BJ (cell line): ENCODE data around the gene MRFAP1. TPM values are rescaled to one million over a fixed set of nuclear protein-coding genes. Genes with fewer than 3 reads are reported as not detected.

ENCODE experiments used
- CTCF ChIA-PET: fragments of 350-600 bp; formaldehyde crosslinking; extraction: SDS; loops from one replicate; lab custom pipeline; 2021; ENCODE audit warnings: antibody characterized with exemption, inconsistent platforms; lab: Yijun Ruan, JAX
- POLR2A ChIA-PET: fragments of 300-600 bp; sonication (Branson Sonifier 250); formaldehyde crosslinking; extraction: SDS; loops from one replicate; lab custom pipeline; 2021; ENCODE audit warnings: antibody characterized with exemption; lab: Charles Lee
- DNase-seq: peaks from one replicate; pipeline ENCODE4 v3.0.0-alpha.2; 2011; ENCODE audit warnings: low read depth
- H3K27me3 ChIP-seq: 2 replicates; pipeline ENCODE4 v1.6.0; 2011; ENCODE audit warnings: low read length; ENCODE audit not compliant: control insufficient read depth, insufficient read depth
- H3K36me3 ChIP-seq: 2 replicates; pipeline ENCODE4 v1.5.1; 2011; ENCODE audit warnings: low read length; ENCODE audit not compliant: control insufficient read depth, insufficient read depth
- H3K4me3 ChIP-seq: 2 replicates; pipeline ENCODE4 v1.5.1; 2011; ENCODE audit warnings: low read depth, mild to moderate bottlenecking, control low read depth, low read length
- polyA plus RNA-seq: library from polyadenylated mRNA; depleted of rRNA; stranded (reverse); fragments of >200 nt; gene quantifications from 2 replicates; pipeline ENCODE4 v1.2.3, GENCODE V29; 2011
- TF ChIP-seq, protein P1 (sequence below): IDR thresholded peaks from 2 replicates; pipeline ENCODE4 v1.5.1; 2011; ENCODE audit warnings: low read depth, mild to moderate bottlenecking, control low read depth, inconsistent platforms, low read length, moderate library complexity; ENCODE audit not compliant: insufficient read depth

Gene MRFAP1
- polyA plus RNA-seq, 1 experiment = 225 TPM

DNA sequence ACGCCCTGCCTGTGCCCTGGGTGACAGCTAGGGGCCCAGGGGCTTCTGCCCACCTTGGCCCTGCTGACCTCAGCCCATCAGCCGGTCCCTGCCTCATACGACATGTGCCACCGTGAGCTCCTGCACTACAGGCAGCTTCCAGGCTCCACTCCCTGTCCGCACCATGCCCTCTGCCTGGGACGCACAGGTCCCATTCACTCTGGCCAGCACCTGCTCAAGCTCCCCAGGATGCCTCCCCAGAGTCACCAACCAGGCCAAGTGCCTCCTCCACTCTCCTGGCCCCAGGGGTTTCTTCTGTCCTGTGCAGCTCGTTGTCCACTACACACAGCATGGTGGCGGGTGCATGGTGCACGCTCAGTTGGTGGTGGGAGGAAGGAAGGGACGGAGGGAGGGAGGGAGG is 20.2 kb upstream of the MRFAP1 start:
- TF ChIP-seq, protein P1, sequence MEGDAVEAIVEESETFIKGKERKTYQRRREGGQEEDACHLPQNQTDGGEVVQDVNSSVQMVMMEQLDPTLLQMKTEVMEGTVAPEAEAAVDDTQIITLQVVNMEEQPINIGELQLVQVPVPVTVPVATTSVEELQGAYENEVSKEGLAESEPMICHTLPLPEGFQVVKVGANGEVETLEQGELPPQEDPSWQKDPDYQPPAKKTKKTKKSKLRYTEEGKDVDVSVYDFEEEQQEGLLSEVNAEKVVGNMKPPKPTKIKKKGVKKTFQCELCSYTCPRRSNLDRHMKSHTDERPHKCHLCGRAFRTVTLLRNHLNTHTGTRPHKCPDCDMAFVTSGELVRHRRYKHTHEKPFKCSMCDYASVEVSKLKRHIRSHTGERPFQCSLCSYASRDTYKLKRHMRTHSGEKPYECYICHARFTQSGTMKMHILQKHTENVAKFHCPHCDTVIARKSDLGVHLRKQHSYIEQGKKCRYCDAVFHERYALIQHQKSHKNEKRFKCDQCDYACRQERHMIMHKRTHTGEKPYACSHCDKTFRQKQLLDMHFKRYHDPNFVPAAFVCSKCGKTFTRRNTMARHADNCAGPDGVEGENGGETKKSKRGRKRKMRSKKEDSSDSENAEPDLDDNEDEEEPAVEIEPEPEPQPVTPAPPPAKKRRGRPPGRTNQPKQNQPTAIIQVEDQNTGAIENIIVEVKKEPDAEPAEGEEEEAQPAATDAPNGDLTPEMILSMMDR = no peak
- ChIA-PET POLR2A (no interaction called here), CTCF (no interaction called here)
- peaks cover 17% of the 10 kb centered on the region for H3K36me3 ChIP-seq
- DNase-seq = no peak
- H3K4me3 ChIP-seq = no peak overlapping the region
- H3K27me3 ChIP-seq = no peaks in the 10 kb centered on the region

DNA sequence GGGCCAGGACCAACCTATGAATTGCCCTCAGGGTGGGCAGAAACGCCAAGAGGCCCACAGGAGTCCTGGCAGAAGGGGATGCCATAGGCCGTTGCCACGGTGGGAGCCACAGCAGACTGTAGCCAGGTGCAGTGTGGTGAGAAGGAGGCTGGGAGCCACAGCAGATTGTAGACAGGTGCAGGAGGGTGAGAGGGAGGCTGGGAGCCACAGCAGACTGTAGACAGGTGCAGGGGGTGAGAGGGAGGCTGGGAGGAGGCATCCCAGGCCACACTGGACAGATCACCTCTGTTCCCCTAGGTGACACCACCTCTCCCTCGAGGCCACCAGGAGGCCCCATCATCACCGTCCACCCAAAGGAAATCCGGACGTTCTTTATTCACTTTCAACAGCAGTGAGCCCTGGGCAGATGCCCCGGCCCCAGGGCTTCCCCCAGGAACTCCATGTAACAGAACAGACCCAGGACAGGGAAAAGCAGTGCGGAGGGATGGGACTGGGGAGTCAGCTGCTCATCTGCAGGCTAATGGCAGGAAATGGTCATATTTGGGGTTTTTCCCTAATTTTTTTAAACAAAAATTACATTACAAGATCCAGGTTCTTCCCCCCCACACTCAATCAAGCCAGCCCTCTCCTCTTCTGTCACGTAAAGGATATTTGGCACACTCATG is 19.5 kb upstream of the MRFAP1 start:
- H3K27me3 ChIP-seq = no peaks in the 10 kb centered on the region
- H3K36me3 ChIP-seq = peaks cover 17% of the 10 kb centered on the region
- H3K4me3 ChIP-seq = no peak overlapping the region
- TF ChIP-seq, protein P1 = no peak
- ChIA-PET CTCF (no interaction called here), POLR2A (no interaction called here)
- no peak for DNase-seq

DNA sequence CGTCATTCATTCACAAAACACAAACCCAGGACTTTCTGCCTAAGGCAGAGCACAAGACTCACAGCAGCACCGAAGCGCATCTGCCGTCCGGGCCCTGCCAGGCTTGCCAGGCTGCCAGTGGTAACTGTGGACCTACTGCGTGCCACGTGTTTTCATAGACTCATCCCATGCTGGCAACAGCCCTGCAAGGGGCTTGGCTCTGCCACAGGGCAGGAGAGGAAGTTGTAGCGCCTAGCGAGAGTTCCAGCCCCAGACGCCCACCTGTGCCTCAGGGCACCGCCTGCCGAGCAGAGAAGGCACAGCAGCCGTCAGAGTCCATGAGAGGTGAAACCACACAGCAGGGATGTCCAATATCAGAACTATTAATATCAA is 18.9 kb upstream of the MRFAP1 start:
- DNase-seq = no peak
- POLR2A ChIA-PET = no interaction called here
- TF ChIP-seq, protein P1 = no peak
- Histone ChIP-seq H3K27me3 (no peaks in the 10 kb centered on the region), H3K4me3 (no peak overlapping the region), H3K36me3 (peaks cover 11% of the 10 kb centered on the region)
- CTCF ChIA-PET = no interaction called here

DNA sequence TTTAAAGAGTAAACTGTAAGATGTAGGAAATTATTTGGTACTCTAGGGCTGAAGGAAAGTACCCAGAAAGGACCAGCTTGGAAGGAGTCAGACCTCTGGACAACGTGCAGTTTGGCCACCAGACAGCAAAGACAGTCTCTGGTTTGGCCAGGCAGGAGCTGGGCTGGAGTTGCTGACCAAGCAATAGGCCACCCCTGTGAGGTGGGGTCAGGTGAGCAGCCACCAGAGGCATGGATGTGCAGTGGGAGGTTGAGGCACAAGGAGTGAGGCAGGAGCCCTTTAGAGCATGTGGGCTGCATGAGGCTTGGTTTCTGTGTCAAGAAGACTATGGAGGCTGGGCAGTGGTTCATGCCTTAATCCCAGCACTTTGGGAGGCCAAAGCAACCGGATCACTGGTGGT is 17.7 kb upstream of the MRFAP1 start:
- TF ChIP-seq, protein P1 = no peak
- DNase-seq = no peak
- CTCF ChIA-PET = no interaction called here
- Histone ChIP-seq H3K36me3 (peaks cover 7% of the 10 kb centered on the region), H3K4me3 (no peak overlapping the region), H3K27me3 (no peaks in the 10 kb centered on the region)
- POLR2A ChIA-PET = no interaction called here

DNA sequence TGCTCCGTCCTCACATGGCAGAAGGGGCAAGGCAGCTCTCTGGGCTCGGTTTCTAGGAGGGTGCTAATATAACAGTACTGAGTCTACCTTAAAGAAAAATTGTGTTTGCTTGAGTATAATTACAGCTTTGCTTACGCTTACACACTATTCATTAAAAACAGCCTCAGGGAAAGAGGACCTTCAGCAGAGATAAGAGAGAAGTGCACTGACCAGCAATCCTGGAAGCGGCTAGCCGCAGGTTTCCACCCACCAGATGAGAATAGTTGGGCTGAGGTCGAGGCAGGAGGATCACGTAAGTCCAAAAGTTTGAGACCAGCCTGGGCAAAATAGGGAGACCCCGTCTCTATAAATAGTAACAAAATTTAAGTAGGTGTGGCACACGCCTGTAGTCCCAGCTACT is 15.2 kb upstream of the MRFAP1 start:
- Histone ChIP-seq H3K4me3 (no peak overlapping the region), H3K27me3 (no peaks in the 10 kb centered on the region), H3K36me3 (peaks cover 2% of the 10 kb centered on the region)
- DNase-seq = no peak
- CTCF ChIA-PET = interaction anchor here (0.6 kb wide), 1 partner anchor 39 kb away, joined by 3 read pairs; no protein-coding TSS in a partner anchor
- TF ChIP-seq, protein P1 = no peak
- POLR2A ChIA-PET = no interaction called here
